NCI-H128 (cell line): ENCODE measurements around the gene APLF.
"Not testable (repeated sequence)": the region's sequence is repeated elsewhere in the genome, so short reads cannot be mapped to it uniquely, and the experiment has no call there.

ENCODE experiments used
- DNase-seq: peaks from one replicate; lab custom pipeline; 2025; ENCODE audit not compliant: unreplicated experiment; lab: John Stamatoyannopoulos, UW

Gene APLF

DNA sequence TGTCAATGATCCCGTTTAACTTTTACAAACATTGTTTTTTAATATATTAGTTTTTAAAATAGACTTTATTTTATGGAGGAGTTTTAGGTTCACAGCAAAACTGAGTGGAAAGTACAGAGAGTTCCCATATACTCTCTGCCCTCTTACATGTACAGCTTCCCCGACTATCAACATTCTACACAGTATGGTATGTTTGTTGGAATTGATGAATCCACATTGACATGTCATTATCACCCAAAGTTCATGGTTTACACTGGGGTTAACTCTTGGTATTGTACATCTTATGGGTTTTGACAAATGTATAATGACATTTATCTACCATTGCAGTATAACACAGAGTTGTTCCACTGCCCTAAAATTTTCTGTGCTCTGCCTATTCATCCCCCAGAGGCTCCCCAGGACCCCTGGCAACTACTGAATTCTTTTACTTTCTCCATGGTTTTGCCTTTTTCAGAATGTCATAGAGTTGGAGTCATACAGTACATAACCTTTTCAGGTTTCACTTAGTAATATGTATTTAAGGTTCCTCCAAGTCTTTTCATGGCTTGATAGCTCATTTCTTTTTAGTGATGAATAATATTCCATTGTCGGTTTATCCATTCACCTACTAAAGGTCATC is 5.5 kb downstream of the APLF start:
- DNase-seq, result no peak

DNA sequence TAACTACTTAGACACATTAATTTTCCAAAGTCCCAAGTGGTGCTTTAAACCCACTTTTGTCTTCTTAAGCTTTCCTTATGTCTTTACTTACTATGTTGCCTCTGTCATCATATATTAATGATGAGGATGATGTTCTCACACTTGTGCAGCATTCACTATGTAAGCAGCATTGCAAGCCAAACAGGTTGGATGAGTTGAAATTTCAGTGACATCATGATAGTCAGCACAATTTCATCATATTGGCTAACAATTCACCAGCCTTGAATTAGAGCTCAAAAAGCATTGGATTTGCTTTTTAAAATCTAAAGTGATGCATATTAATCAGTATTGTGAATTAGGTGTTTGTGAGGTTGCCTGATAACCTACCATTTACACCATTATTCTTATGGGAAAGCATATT is 7.7 kb downstream of the APLF start:
- no peak for DNase-seq

DNA sequence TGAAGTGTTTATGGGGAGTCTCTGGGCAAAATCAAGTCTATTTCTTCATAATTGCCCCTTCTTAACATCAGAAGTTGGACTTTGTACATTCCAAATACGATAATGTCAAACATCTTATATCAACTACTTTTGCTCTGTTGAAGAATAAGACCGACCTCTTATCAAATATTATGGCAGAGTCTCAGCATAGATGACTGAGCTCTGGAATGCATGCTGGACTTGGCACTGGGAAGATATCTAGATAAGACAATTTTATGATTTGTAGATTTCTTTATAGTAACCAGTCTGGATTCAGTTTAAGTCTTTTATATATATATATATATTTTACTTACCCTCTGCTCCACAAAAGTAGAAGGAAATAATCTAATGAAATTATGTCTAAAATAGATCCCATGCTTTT is 8.2 kb downstream of the APLF start:
- no peak for DNase-seq

DNA sequence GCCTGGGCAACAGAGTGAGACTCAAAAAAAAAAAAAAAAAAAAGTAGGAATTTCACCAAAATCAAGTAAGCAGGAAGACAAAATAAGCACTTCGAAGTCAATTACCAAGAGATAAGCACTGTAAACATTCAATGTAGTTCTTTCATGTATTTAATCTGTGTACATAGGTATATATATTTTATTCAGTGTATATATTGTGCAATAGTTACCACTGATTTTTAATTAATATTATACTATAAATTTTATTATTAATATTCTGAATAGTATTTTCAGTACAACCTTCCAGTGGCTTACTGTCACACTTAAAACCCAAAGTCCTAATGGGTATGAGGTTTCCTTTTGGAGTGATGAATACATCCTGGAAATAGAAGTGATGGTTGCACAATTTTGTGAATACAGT is 9.1 kb downstream of the APLF start:
- DNase-seq, result no peak

DNA sequence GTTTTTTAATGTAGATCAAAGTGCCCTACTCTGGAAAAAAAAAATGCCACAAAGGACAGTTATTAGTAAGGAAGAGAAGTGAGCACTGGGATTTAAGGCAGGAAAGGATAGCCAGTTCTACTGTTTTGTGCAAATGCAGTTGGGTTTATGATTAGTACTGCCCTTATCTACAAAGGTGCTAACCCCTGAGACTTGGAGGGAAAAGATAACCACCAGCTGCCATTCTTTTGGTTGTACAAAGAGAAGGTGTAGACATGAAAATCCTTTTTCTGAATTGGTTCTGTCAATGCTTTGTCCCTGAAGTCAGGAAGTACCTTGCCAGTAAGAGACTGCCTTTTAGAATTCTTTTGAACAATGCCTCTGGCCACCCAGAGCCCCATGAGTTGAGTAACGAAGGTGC is 11.3 kb downstream of the APLF start:
- no peak for DNase-seq

DNA sequence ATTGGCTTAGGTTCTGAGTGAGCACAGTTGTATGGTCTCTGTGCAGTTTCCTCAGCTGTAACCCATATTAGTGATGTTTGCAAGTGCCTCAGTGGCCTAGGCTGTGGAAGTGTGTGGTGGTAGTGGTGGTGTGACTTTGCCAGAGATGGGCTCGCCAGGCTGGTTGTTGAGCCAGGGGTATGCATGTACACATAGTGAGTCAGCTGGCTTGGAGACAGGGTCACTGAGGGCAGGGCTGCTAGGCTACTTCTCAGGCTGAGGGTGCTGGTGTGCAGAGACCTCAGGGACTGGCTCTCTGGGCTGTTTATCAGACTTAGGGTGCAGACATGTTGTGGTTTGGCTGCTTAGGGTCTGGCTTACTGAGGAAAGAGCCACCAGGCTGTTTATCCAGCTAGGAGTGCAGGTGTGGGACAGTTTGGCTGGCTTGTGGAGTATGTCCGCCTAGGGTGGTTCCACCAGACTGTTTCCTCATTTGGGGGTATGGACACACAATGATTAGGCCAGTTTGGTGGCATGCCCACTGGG is 15.0 kb downstream of the APLF start:
- no peak for DNase-seq

DNA sequence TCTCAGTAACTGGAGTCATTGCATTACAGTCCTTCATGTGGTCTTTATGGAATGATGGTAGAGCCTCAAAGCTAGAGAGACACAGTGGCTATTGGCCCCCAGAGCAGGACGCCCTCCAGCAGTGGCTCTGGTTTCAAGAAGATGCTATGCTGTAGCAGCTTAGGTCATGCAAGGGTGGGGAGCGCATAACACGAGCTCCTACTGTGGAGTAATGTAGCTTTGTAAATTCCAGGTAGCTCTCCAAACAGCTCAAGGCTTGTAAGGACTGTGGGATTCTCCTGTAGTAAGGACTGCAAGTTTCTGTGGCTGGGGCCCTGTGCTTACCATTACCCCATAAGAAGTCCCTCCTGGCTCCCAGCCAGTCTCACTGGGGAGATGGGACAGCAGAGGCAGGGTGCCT is 15.6 kb downstream of the APLF start:
- no peak for DNase-seq

DNA sequence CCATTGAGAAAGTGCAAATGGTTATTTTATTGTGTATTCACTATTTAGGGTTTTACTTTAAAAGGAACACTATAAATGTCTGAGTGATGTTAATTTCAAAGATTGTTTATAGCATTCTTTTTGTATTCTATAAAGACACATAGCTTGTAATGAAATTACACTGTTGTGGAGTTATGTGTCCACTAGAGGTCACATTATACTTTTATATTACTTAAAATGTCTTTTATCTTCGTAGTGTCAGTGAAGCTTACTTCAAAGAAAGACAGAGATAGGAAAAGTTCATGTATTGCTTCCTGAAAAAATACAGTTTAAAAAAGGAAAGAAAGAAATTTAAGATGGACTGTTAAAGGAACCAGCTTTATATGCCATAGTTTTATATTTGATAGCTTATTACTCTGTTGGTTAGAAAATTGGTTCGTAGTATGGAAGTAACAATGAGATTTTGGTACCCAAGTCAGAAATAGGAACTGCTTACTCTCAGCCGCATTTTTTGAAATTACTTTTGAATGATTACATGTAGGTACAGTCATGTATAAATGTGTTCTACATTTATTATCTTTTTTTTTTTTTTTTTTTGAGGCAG is 20.5 kb downstream of the APLF start:
- no peak for DNase-seq

DNA sequence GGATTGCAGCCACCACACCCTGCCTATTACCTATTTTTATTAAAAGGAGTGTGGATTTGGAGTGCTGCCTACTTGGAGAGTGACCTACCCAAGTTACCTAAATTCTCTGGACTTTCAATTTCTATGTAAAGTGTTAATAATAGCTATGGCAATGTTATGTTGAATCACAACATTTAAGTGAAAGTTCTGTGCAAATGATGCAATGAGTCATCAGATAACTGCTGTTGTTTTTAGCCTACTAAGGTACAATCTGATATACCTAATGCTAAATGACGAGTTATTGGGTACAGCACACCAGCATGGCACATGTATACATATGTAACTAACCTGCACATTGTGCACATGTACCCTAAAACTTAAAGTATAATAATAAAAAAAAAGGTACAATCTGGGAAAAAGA is 21.2 kb downstream of the APLF start:
- DNase-seq, result not testable (repeated sequence)

DNA sequence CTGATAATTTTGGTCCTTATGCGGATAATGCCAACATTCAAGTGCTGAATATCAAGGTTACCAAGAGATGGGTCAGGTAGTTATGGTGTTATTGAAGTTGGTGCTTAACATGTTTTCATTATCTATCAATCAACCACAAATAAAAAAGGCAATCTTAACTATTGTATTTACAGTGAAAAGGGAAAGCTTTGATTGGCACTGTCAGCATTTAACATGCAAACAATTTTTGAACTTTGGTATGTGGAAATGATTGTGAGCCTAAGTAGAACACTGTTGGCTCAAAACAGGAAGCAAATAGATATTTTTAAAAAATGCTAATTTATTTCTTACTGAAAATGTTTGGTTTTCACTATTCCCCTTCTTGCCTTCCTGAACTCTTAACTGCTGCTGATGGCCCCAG is 21.9 kb downstream of the APLF start:
- DNase-seq, result no peak

DNA sequence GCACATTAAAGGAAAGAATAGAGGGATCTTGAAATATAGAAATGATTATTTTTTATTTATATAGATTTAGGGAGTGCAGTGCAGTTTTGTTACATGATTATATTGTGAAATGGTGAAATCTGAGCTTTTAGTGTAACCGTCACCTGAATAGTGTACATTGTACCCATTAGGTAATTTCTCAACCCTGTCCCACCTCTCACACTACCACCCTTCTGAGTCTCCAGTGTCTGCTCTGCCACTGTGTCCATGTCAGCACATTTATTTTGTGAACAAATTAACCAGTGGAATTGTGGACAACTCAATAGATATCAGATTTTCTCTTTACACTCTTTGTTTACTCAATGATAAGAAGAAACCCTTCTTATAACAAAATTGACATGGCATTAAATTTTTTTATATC is 24.2 kb downstream of the APLF start:
- DNase-seq, result no peak

DNA sequence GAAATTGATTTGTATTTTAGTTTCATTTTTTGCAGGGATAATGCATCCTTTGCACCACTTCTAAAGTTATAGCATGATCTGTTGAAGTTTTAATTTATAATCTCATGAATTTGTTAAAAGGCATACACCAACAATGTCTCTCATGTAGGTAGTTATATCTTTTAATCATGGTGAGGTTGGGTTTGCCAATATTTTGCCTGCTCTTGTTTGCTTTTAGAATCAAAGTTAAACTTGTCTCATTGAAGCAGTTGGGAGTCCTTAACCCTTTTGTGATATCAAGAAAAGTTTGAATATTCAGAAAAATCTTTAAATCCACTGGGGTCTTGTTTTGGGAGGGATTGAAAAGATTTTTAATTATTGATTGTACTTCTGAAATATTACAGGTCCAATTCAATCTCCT is 31.7 kb downstream of the APLF start:
- DNase-seq, result no peak

DNA sequence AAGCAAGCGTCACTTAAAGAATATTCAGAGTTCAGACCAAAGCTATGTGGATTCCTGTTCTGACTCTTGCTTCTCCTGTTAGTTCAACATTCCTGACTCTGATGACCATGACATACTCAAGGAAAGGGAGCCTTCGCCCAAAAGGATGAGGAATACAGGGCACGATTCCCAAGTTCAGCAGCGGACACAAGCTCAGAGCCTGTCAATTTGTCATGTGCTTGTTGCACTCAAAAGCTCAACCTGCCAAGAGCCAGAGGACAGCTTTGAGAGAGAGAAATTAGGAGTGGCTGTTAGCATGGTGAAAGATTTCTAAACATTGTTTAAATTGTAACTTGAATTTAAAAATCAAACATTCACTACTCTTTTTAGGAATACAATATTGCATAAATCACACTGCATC is 33.3 kb downstream of the APLF start:
- DNase-seq, result no peak

DNA sequence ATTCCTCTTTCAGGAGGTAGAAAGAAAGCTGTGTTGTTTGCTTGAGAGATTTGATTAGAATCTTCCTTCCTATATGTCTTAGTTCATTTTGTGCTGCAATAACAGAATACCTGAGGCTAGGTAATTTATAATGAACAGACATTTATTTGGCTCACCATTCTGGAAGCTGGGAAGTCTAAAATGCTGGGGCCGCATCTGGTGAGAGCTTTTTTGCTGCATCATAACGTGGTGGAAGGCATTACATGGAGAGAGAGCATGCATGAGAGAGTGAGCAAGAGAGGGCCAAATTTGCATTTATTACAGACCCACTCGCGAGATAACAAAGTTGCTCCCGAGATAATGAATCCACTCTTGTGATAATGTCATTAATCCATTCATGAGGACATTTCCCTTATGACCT is 34.4 kb downstream of the APLF start:
- no peak for DNase-seq

DNA sequence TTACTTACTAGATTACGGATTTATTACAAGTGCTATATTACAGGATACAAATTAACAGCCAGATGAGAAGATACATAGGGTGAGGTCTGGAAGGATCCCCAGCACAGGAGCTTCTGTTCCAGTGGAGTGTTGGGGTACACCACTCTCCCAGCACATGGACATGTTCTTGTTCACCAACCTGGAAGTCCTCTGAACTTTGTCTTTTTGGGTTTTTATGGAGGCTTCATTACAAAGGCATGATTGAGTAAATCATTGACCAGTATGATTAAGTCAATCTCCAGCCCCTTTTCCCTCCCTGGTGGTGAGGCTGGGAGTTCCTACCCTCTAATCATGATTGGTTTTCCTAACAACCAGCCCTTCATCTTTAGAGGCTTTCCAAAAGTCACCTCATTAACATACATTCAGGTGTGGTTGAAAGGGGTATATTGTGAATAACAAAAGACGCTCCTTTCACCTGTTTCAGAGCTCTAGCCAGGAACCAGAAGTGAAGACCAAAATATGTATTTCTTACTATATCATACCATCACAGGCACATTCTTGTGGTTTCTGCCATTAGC is 38.3 kb downstream of the APLF start:
- DNase-seq, result no peak

DNA sequence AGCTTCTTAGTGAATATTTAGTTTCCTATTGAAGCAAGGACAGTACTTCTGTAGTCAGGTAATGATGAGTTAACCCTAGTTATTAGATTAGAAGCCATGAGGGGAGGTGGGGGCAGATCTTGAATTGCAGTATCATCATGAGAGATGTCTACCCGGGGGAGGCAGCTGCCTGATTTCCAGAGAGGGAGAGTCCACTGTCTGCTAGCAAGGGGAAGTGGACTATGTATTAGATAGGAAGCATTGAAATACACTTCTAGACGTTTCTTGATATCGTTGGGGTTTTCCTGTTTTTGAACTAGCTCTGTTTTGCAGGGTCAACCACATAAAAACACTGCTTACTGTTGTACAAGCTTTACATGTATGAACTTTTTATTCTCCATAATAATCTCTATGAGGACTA is 38.8 kb downstream of the APLF start:
- no peak for DNase-seq

DNA sequence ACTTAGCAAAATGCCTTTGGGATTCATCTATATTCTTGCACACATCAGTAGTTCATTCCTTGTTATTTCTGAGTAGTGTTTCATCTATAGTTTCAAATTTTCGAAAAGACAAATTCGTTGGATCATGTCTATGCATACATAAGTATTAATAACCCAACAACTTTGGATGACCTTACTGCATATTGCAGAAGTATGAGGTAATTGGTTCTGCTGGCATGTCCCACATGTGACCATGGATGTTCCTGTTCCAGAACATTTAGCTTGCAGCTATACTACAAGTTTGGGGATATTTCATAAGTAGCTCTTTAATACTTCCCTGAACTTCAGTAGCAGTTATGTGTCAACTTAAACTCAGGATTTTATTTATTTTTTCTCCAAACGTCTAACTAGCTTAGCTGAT is 44.9 kb downstream of the APLF start:
- no peak for DNase-seq

DNA sequence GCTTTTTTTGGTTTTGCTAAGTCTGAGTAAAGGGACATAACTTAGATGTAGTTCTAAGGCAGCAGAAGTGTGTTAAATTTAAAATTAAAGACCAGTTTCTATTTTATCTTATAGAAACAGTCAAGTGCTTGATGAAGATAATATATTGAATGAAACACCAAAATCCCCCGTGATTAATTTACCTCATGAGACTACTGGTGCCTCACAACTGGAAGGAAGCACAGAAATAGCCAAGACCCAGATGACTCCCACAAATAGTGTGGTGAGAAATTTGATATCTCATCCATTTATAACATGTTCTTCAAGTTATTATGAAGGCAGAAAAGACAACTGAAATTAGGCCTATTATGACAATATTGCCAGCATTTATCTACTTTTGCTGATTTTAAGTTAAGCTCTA is 45.6 kb downstream of the APLF start:
- DNase-seq, result no peak

DNA sequence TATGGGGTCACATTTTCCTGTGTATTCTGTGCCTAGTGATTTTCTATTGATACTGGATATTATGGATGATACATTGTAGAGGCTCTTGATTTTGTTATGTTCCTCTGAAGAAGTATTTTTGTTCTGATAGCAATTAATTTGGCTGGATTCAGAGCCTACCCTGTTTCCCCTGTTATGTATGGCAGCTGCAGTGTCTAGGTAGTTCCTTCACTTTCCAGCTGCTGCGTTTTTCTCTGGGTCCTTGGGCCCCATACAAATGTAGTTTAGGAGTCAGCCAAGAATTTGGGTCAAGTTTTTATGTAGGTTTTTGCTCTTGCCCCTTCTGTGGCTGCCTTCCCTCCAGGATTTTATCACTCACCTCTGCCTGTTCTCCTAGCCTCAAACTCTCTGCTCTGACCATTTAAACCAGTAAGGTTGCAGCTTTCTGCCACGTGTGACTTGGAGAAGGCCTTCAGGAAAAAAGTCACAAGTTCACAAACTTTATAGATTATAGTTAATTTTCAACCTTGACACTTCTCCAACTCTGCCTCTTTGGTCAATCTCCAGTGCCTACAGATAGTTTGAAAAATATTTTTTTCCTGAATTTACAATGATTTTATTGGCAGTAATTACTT is 47.0 kb downstream of the APLF start:
- DNase-seq, result no peak

DNA sequence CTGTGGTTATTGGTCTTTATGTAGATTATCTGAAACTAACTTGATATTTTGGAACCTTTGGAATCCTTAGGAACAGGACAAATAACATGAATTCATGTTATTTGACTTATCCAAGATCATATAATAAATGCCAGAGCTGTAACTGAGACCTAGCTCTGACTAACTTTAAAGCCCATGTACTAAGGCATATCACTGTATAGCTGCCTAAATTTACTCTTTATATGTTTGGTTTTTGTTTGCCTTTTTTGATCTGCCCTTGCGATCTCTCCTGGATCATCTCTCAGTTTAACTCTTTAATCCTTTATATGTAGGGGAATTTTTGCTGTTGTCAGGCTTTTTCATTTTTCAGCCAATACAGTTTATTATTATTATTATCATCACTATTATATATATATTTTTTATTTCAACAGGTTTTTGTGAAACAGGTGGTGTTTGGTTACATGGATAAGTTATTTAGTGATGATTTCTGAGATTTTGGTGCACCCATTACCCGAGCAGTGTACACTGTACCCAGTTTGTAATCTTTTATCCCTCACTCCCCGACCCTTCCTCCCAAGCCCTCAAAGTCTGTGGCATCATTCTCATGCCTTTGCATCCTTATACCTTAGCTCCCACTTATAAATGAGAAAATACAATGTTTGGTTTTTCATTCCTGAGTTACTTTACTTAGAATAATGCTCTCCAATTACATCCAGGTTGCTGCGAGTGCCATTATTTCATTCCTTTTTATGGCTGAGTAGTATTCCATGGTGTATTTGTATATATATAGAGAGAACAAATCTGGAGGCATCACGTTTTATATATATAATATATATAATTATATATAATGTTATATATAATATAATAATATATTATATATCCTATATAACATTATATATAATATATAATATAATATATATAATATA is 48.9 kb downstream of the APLF start:
- no peak for DNase-seq

DNA sequence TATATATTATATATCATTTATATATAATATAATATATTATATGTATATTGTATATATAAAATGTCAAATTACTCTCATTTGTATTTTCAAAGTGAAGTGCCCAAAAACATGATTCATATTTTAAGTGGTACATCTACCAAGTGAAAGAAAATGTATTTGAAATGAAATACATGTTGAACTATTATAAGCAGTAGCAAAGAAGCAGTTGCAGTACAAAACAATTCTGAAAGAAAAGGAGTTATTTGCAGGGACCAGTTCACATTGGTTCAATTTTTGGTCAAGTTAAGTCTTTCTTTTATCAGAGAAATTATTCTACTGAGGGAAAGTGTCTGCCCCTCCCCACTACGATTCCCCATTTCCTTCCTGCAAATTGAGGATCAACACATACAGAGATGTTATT is 51.9 kb downstream of the APLF start:
- DNase-seq, result no peak
